Mesothelial cell of epicardium (in vitro differentiated cells): Measurements from ENCODE around the gene WDR26. TPM values are rescaled to one million over a fixed set of nuclear protein-coding genes. Genes with fewer than 3 reads are reported as not detected.

Source experiments
- DNase-seq, 2 experiments: peaks; one replicate each; pipeline ENCODE4 v3.0.0; 2021; ENCODE audit warnings: low spot score in 2 of 2; ENCODE audit not compliant: unreplicated experiment in 2 of 2
- H3K27ac Mint-ChIP-seq: 2 replicates; pipeline ENCODE4 v1.8.0; 2021; ENCODE audit warnings: mixed read lengths
- H3K27me3 Mint-ChIP-seq: 2 replicates; pipeline ENCODE4 v1.8.0; 2021; ENCODE audit warnings: low read depth, mixed read lengths
- H3K36me3 Mint-ChIP-seq: 2 replicates; pipeline ENCODE4 v1.8.0; 2021; ENCODE audit warnings: mixed read lengths
- H3K4me1 Mint-ChIP-seq: 2 replicates; pipeline ENCODE4 v1.8.0; 2021; ENCODE audit warnings: mixed read lengths
- H3K4me3 Mint-ChIP-seq: 2 replicates; pipeline ENCODE4 v1.8.0; 2021; ENCODE audit warnings: mild to moderate bottlenecking, moderate library complexity, mixed read lengths
- H3K9me3 Mint-ChIP-seq: 2 replicates; pipeline ENCODE4 v1.8.0; 2021; ENCODE audit warnings: mixed read lengths
- total RNA-seq: library from RNA; stranded (reverse); gene quantifications from 3 replicates; pipeline ENCODE4 v1.2.1, GENCODE V29; 2021
- TF ChIP-seq, protein P1 (sequence below): fragments of 200-600 bp; sonication (generic); IDR thresholded peaks from one replicate; pipeline ENCODE4 v1.5.0; 2021; ENCODE audit warnings: antibody characterized with exemption; ENCODE audit not compliant: unreplicated experiment

The WDR26 gene
- total RNA-seq, 1 donor from 2014 or later, result 101 TPM

GRCh38 chr1:224454402-224455055 lies 19.9 kb upstream of the WDR26 start:
- H3K27me3 Mint-ChIP-seq, result no peaks in the 10 kb centered on the region
- TF ChIP-seq, protein P1, sequence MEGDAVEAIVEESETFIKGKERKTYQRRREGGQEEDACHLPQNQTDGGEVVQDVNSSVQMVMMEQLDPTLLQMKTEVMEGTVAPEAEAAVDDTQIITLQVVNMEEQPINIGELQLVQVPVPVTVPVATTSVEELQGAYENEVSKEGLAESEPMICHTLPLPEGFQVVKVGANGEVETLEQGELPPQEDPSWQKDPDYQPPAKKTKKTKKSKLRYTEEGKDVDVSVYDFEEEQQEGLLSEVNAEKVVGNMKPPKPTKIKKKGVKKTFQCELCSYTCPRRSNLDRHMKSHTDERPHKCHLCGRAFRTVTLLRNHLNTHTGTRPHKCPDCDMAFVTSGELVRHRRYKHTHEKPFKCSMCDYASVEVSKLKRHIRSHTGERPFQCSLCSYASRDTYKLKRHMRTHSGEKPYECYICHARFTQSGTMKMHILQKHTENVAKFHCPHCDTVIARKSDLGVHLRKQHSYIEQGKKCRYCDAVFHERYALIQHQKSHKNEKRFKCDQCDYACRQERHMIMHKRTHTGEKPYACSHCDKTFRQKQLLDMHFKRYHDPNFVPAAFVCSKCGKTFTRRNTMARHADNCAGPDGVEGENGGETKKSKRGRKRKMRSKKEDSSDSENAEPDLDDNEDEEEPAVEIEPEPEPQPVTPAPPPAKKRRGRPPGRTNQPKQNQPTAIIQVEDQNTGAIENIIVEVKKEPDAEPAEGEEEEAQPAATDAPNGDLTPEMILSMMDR, result no peak
- peaks cover 35% of the 10 kb centered on the region for H3K4me1 Mint-ChIP-seq
- no peak for DNase-seq
- no peaks in the 10 kb centered on the region for H3K36me3 Mint-ChIP-seq
- H3K4me3 Mint-ChIP-seq, result peak overlapping the region; percentile 37
- no peaks in the 10 kb centered on the region for H3K9me3 Mint-ChIP-seq
- peak overlapping the region; percentile 97 for H3K27ac Mint-ChIP-seq

DNA sequence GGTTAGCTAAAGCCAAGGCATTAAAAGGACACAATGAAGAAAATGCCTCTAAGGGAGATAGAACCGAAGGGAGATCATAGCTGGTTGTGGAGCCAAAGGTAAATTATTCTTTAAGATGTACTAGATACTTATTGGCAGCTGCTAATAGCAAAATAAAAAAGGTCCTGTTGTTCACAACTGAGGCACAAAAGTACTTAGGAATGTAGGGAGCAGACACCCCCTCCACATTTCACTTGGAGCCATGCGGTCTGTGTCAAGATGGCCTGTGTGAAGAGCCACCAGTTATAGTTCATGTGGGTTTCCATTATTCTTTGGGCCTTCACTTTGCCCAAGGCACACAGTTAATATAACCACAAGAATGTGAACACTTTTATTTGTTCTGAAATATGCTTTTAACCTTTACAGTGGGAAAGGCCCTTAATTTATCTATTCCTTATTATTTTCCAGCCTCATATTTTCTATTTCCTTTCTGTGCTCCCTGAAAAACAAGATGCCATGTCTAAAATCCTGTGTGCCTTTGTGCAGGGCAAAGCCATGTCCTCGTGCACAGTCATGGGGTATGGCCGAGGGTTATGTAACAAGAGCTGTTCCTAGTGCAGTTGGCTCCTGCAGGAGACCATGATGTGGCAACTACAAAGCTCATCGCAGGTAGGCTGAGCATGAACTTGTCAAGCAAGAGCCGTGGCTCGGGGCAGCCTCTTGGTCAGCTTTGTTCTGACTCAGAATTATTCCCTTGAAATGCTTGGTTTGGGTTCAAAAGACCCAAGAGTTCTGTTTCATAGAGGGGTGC lies 16.2 kb upstream of the WDR26 start:
- peaks cover 2% of the 10 kb centered on the region for H3K36me3 Mint-ChIP-seq
- H3K4me3 Mint-ChIP-seq, result no peak overlapping the region
- no peaks in the 10 kb centered on the region for H3K27me3 Mint-ChIP-seq
- H3K4me1 Mint-ChIP-seq, result peaks cover 26% of the 10 kb centered on the region
- H3K27ac Mint-ChIP-seq, result peak overlapping the region; percentile 77
- TF ChIP-seq, protein P1, result no peak
- H3K9me3 Mint-ChIP-seq, result no peaks in the 10 kb centered on the region
- no peak for DNase-seq

DNA sequence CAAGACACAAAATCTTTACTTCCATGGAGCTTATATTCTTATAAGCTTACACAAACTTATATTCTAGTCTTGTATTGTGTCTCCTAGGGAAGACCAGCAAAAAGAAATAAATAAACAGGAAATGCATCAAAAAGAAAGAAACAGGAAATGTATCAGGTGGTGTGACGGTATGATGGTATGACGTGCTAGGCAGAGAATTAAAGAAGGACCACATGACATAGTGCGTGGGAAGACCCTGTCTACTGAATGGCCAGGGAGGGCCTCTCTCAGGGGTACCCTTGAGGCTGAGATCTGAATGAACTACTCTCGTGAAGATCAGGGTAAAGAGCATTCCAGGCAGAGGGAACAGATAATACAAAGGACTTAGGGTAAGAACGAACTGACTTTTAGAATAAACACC lies 15.6 kb upstream of the WDR26 start:
- TF ChIP-seq, protein P1, result no peak
- Mint-ChIP-seq H3K27me3 (no peaks in the 10 kb centered on the region), H3K36me3 (peaks cover 2% of the 10 kb centered on the region), H3K27ac (peak overlapping the region; percentile 77), H3K9me3 (no peaks in the 10 kb centered on the region), H3K4me1 (peaks cover 26% of the 10 kb centered on the region), H3K4me3 (no peak overlapping the region)
- DNase-seq, result no peak

GRCh38 chr1:224448453-224449017 lies 13.9 kb upstream of the WDR26 start:
- H3K4me1 Mint-ChIP-seq, result peaks cover 14% of the 10 kb centered on the region
- no peak overlapping the region for H3K4me3 Mint-ChIP-seq
- no peaks in the 10 kb centered on the region for H3K27me3 Mint-ChIP-seq
- TF ChIP-seq, protein P1, result no peak
- DNase-seq, result no peak
- peak overlapping the region; percentile 52 for H3K27ac Mint-ChIP-seq
- no peaks in the 10 kb centered on the region for H3K9me3 Mint-ChIP-seq
- peaks cover 2% of the 10 kb centered on the region for H3K36me3 Mint-ChIP-seq

DNA sequence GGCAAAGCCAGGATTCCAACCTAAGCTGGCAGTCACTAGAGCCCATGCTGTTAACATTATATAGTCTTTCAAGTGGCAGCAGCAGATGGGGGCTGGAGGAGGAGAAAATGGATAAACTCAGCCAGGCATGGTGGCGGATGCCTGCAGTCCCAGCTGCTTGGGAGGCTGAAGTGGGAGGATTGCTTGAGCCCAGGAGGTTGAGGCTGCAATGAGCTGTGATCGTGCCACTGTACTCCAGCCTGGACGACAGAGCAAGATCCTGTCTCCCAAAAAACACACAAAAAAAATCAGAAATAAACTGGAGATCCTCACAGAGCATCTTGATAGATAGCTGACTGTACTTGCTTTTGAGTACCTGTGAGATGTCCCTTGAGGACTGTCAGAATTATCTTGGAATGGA lies 13.4 kb upstream of the WDR26 start:
- Mint-ChIP-seq H3K27ac (no peak overlapping the region), H3K27me3 (no peaks in the 10 kb centered on the region), H3K4me1 (peaks cover 13% of the 10 kb centered on the region), H3K36me3 (peaks cover 2% of the 10 kb centered on the region), H3K4me3 (no peak overlapping the region), H3K9me3 (no peaks in the 10 kb centered on the region)
- TF ChIP-seq, protein P1, result no peak
- no peak for DNase-seq
